K562 (cell line): ENCODE data around the gene FOXO4. TPM values are rescaled to one million over a fixed set of nuclear protein-coding genes. Genes with fewer than 3 reads are reported as not detected.

ENCODE experiments used
- ARNT ChIP-seq, 2 experiments: fragments of 450-650 bp; IDR thresholded peaks; 2 replicates each; pipeline ENCODE4 v1.6.1; 2016; ENCODE audit warnings: mild to moderate bottlenecking in 1 of 2
- BHLHE40 ChIP-seq: IDR thresholded peaks from 2 replicates; pipeline ENCODE4 v1.6.1; 2011; ENCODE audit warnings: low read length, improper control_type of control experiment
- CBFA2T3 ChIP-seq: fragments of 450-650 bp; IDR thresholded peaks from 2 replicates; pipeline ENCODE4 v1.6.1; 2017
- CC2D1A ChIP-seq: fragments of 450-650 bp; IDR thresholded peaks from 2 replicates; pipeline ENCODE4 v1.6.1; 2017; ENCODE audit warnings: mild to moderate bottlenecking
- DPF2 ChIP-seq: fragments of 450-650 bp; IDR thresholded peaks from 2 replicates; pipeline ENCODE4 v1.6.1; 2016
- GATA2 ChIP-seq: sonication (generic); formaldehyde crosslinking; IDR thresholded peaks from 2 replicates; pipeline ENCODE4 v1.4.0; 2020; ENCODE audit warnings: mild to moderate bottlenecking, missing genetic modification reagents
- JUNB ChIP-seq: fragments of 450-650 bp; formaldehyde crosslinking; conservative IDR thresholded peaks from 2 replicates; pipeline ENCODE4 v1.4.0; 2020; ENCODE audit warnings: mild to moderate bottlenecking
- LEF1 ChIP-seq: fragments of 450-650 bp; IDR thresholded peaks from 2 replicates; pipeline ENCODE4 v1.6.1; 2016; ENCODE audit warnings: mild to moderate bottlenecking
- MYC ChIP-seq, 2 experiments: fragments of 250-450 bp in 1 of 2; sonication (Bioruptor Pico) in 1 of 2; IDR thresholded peaks; 2 replicates each; pipeline versions ENCODE4 v1.5.1 to v1.6.1; 2012 to 2021; ENCODE audit warnings: low read depth in 2 of 2, borderline replicate concordance in 1 of 2, improper control_type of control experiment in 1 of 2, low read length in 1 of 2, mild to moderate bottlenecking in 1 of 2, moderate library complexity in 1 of 2
- POLR2AphosphoS5 ChIP-seq: IDR thresholded peaks from 2 replicates; pipeline ENCODE4 v1.6.1; 2011; ENCODE audit warnings: mild to moderate bottlenecking, low read depth, low read length, moderate library complexity; ENCODE audit not compliant: control insufficient read depth, insufficient read depth
- PYGO2 ChIP-seq: fragments of 450-650 bp; IDR thresholded peaks from 2 replicates; pipeline ENCODE4 v1.6.1; 2016; ENCODE audit warnings: mild to moderate bottlenecking, missing genetic modification characterization, moderate library complexity, missing compliant biosample characterization
- SMAD2 ChIP-seq: fragments of 150-350 bp; IDR thresholded peaks from 2 replicates; pipeline ENCODE4 v1.6.1; 2014; ENCODE audit warnings: low read depth, mild to moderate bottlenecking, low read length
- SMAD4 ChIP-seq: fragments of 250-450 bp; sonication (Bioruptor Pico); conservative IDR thresholded peaks from 2 replicates; pipeline ENCODE4 v1.8.0; 2021; ENCODE audit warnings: inconsistent platforms, mild to moderate bottlenecking, moderate library complexity
- SMARCA4 ChIP-seq: fragments of 450-650 bp; IDR thresholded peaks from 2 replicates; pipeline ENCODE4 v1.6.1; 2016
- SMARCE1 ChIP-seq: fragments of 450-650 bp; IDR thresholded peaks from 2 replicates; pipeline ENCODE4 v1.7.1; 2016; ENCODE audit warnings: mild to moderate bottlenecking
- TAF15 ChIP-seq: fragments of 200-400 bp; formaldehyde crosslinking; IDR thresholded peaks from 2 replicates; pipeline ENCODE4 v1.6.1; 2017; ENCODE audit warnings: mild to moderate bottlenecking, low read depth, low read length, moderate library complexity
- TRIM24 ChIP-seq, 2 experiments: fragments of 450-650 bp; IDR thresholded peaks; 2 replicates each; pipeline ENCODE4 v1.6.1; 2016
- ZFX ChIP-seq: sonication (generic); formaldehyde crosslinking; IDR thresholded peaks from 2 replicates; pipeline ENCODE4 v1.8.0; 2022; ENCODE audit warnings: mild to moderate bottlenecking, missing genetic modification reagents, moderate library complexity
- ZMIZ1 ChIP-seq, 2 experiments: fragments of 150-350 bp in 1 of 2; IDR thresholded peaks; 2 replicates each; pipeline ENCODE4 v1.6.1; 2012 to 2016; ENCODE audit warnings: low read depth in 2 of 2, low read length in 2 of 2, mild to moderate bottlenecking in 1 of 2, moderate library complexity in 1 of 2
- ZNF436 ChIP-seq: fragments of 250-450, 450-650 bp; sonication (Bioruptor Pico); formaldehyde crosslinking; IDR thresholded peaks from 2 replicates; pipeline ENCODE4 v1.7.0; 2020; ENCODE audit warnings: mild to moderate bottlenecking
- ZNF592 ChIP-seq: fragments of 450-650 bp; IDR thresholded peaks from 2 replicates; pipeline ENCODE4 v1.6.1; 2017; ENCODE audit warnings: antibody characterized with exemption, mild to moderate bottlenecking
- polyA plus RNA-seq, 8 experiments: library from polyadenylated mRNA; depleted of rRNA in 4 of 8; stranded (reverse) in 5 of 8; unstranded in 3 of 8; fragments of >200 nt; fragmentation: Nextera tagmentation in 2 of 8; fragmentation: Illumina TruSeq in 1 of 8; extraction: Ambion mirVana in 2 of 8; extraction: Trizol in 1 of 8; gene quantifications; 2 replicates each; pipeline versions ENCODE4 v1.2.1 to v1.2.3, GENCODE V29; 2011 to 2014; ENCODE audit warnings: inconsistent platforms in 1 of 8, missing spikeins in 1 of 8
- total RNA-seq, 7 experiments: library from RNA; depleted of rRNA in 6 of 7; stranded (reverse); fragments of >200 nt in 6 of 7; fragmentation: Illumina TruSeq in 2 of 7; extraction: Trizol in 2 of 7; gene quantifications; 2 replicates each; pipeline versions ENCODE4 v1.2.1 to v1.2.3, GENCODE V29; 2011 to 2021; ENCODE audit warnings: low replicate concordance in 1 of 7

The FOXO4 gene
- total and polyA plus RNA-seq, 9 of the 15 experiments (the other 6 are each of a cell fraction or from before 2014, with no cell fraction given) = 0.13 to 26.6 (median 8.5) TPM

- no peak for TF ChIP-seq ZFX
- TF ChIP-seq JUNB = no peak
- no peak for TF ChIP-seq PYGO2 (tag)
- TF ChIP-seq SMAD4 = 0 out of 2 replicates have a peak, but pooled peaks have one; percentile 29
- TF ChIP-seq ZMIZ1 (IDR thresholded peaks at IDR 0.05; ENCODE audit: low read depth in 2 of 2, low read length in 2 of 2) = peak in 1 of 2 experiments; percentile 70; a peak in 1 of 4 replicates
- TF ChIP-seq DPF2 = peak; percentile 94
- TF ChIP-seq SMARCE1 = peak; percentile 82
- TF ChIP-seq POLR2AphosphoS5 = peak; percentile 88
- peak; percentile 62; the same call in 1 of the 2 replicates for TF ChIP-seq CC2D1A
- TF ChIP-seq MYC (IDR thresholded peaks at IDR 0.05; ENCODE audit: low read depth, low read length) = peak; percentile 47; the same call in 1 of the 2 replicates
- TF ChIP-seq MYC (CRISPR knock-in tag; IDR thresholded peaks at IDR 0.05; ENCODE audit: borderline replicate concordance, low read depth) = no peak
- TF ChIP-seq ARNT (IDR thresholded peaks at IDR 0.05) = 0 out of 4 replicates have a peak, but pooled peaks of 1 of the 2 experiments have one; percentile 49
- 0 out of 2 replicates have a peak, but pooled peaks have one; percentile 55 for TF ChIP-seq ZNF592
- TF ChIP-seq SMAD2 = no peak
- TF ChIP-seq BHLHE40 = peak; percentile 91
- TF ChIP-seq TRIM24 (IDR thresholded peaks at IDR 0.05) = peak; percentile 66 to 77
- no peak for TF ChIP-seq TAF15
- peak; percentile 45; the same call in 1 of the 2 replicates for TF ChIP-seq LEF1
- peak; percentile 92 for TF ChIP-seq GATA2 (CRISPR knock-in tag)
- peak; percentile 93 for TF ChIP-seq SMARCA4
- peak; percentile 97 for TF ChIP-seq CBFA2T3
- TF ChIP-seq ZNF436 (CRISPR knock-in tag) = no peak
These were observed 35.9 kb downstream of the FOXO4 start (continued) for GRCh38 chrX:71131510-71131909.
